NCI-H128 (cell line): ENCODE results near the gene ZC3H12D.
"Not testable (repeated sequence)": the region's sequence is repeated elsewhere in the genome, so short reads cannot be mapped to it uniquely, and the experiment has no call there.

Source experiments
- DNase-seq: peaks from one replicate; lab custom pipeline; 2025; ENCODE audit not compliant: unreplicated experiment; lab: John Stamatoyannopoulos, UW

The ZC3H12D gene

GRCh38 chr6:149484733-149485700 is at the start of gene ZC3H12D:
Gene ZC3H12D (minus strand): TSS chr6:149485014. CDS start chr6:149474543, 10,471 bp downstream.
- DNase-seq: no peak

GRCh38 chr6:149529650-149530049 is 44.8 kb upstream of the ZC3H12D start:
- DNase-seq: no peak

GRCh38 chr6:149515494-149515893 is 30.7 kb upstream of the ZC3H12D start:
- no peak for DNase-seq

- DNase-seq: no peak
Observed at GRCh38 chr6:149513915-149514314, 29.1 kb upstream of the ZC3H12D start.

GRCh38 chr6:149510793-149511512 is 26.1 kb upstream of the ZC3H12D start:
- DNase-seq: no peak

GRCh38 chr6:149508485-149508884 is 23.7 kb upstream of the ZC3H12D start:
- DNase-seq: no peak

- no peak for DNase-seq
Observed at GRCh38 chr6:149503872-149504271, 19.1 kb upstream of the ZC3H12D start.

GRCh38 chr6:149503276-149503675 is 18.5 kb upstream of the ZC3H12D start:
- no peak for DNase-seq

GRCh38 chr6:149501768-149502167 is 17.0 kb upstream of the ZC3H12D start:
- DNase-seq: no peak

- no peak for DNase-seq
Observed at GRCh38 chr6:149501201-149501600, 16.4 kb upstream of the ZC3H12D start.

GRCh38 chr6:149500096-149500495 is 15.3 kb upstream of the ZC3H12D start:
- DNase-seq: no peak

- no peak for DNase-seq
Observed at GRCh38 chr6:149499066-149499465, 14.3 kb upstream of the ZC3H12D start.

GRCh38 chr6:149497365-149497764 is 12.6 kb upstream of the ZC3H12D start:
- DNase-seq: no peak

- not testable (repeated sequence) for DNase-seq
Observed at GRCh38 chr6:149496597-149496996, 11.8 kb upstream of the ZC3H12D start.

GRCh38 chr6:149495349-149496016 is 10.7 kb upstream of the ZC3H12D start:
- not testable (repeated sequence) for DNase-seq

GRCh38 chr6:149494810-149495209 is 10.0 kb upstream of the ZC3H12D start:
- not testable (repeated sequence) for DNase-seq

- DNase-seq: no peak
Observed at GRCh38 chr6:149493761-149494320, 9.0 kb upstream of the ZC3H12D start.

- no peak for DNase-seq
Observed at GRCh38 chr6:149492798-149493343, 8.1 kb upstream of the ZC3H12D start.

- no peak for DNase-seq
Observed at GRCh38 chr6:149489967-149490366, 5.2 kb upstream of the ZC3H12D start.

GRCh38 chr6:149488815-149489214 is 4.0 kb upstream of the ZC3H12D start:
- DNase-seq: no peak

GRCh38 chr6:149487316-149487715 is 2.5 kb upstream of the ZC3H12D start:
- DNase-seq: no peak
